Fibroblast of skin of right biceps (primary cell): ENCODE results near the gene STPG1.
A peak's percentile ranks its signal among the peaks of the same experiment; 100 is the strongest.

Source experiments
- DNase-seq: peaks from one replicate; pipeline ENCODE4 v3.0.0-alpha.2; 2013

The STPG1 gene

GRCh38 chr1:24338447-24338846, 75.1 kb downstream of the STPG1 start:
- DNase-seq = no peak

GRCh38 chr1:24337455-24337854, 76.1 kb downstream of the STPG1 start:
- no peak for DNase-seq

- DNase-seq = no peak
Measured at GRCh38 chr1:24336075-24336474, 77.5 kb downstream of the STPG1 start.

GRCh38 chr1:24331961-24332673, 81.5 kb downstream of the STPG1 start:
- DNase-seq = no peak

GRCh38 chr1:24329797-24330543, 83.6 kb downstream of the STPG1 start:
- DNase-seq = peak; percentile 84

GRCh38 chr1:24329331-24329730, 84.3 kb downstream of the STPG1 start:
- no peak for DNase-seq

GRCh38 chr1:24327891-24328290, 85.7 kb downstream of the STPG1 start:
- DNase-seq = peak; percentile 42

GRCh38 chr1:24327486-24327885, 86.1 kb downstream of the STPG1 start:
- DNase-seq = no peak

GRCh38 chr1:24325587-24326449, 87.8 kb downstream of the STPG1 start:
- DNase-seq = no peak

GRCh38 chr1:24324903-24325302, 88.7 kb downstream of the STPG1 start:
- no peak for DNase-seq

- no peak for DNase-seq
Measured at GRCh38 chr1:24323281-24323680, 90.3 kb downstream of the STPG1 start.

GRCh38 chr1:24322470-24323177, 91.0 kb downstream of the STPG1 start:
- peak; percentile 38 for DNase-seq

- DNase-seq = peak; percentile 96
Measured at GRCh38 chr1:24321697-24322469, 91.7 kb downstream of the STPG1 start.

GRCh38 chr1:24321126-24321525, 92.5 kb downstream of the STPG1 start:
- DNase-seq = no peak

- no peak for DNase-seq
Measured at GRCh38 chr1:24319962-24320361, 93.6 kb downstream of the STPG1 start.

GRCh38 chr1:24319312-24319863, 94.2 kb downstream of the STPG1 start, which contains the start of gene GRHL3:
TSS of gene GRHL3 (plus strand) at chr1:24319357. CDS start at chr1:24319552, 195 bp downstream.
- peak; percentile 36 for DNase-seq

- DNase-seq = no peak
Measured at GRCh38 chr1:24318615-24319311, 94.8 kb downstream of the STPG1 start.

GRCh38 chr1:24317956-24318614, 95.5 kb downstream of the STPG1 start:
- DNase-seq = peak; percentile 42

- no peak for DNase-seq
Measured at GRCh38 chr1:24317081-24317480, 96.5 kb downstream of the STPG1 start.

GRCh38 chr1:24316645-24317044, 96.9 kb downstream of the STPG1 start:
- no peak for DNase-seq
